CD14-positive monocyte (primary cell): Measurements from ENCODE around the gene PTPRN2. TPM values are rescaled to one million over a fixed set of nuclear protein-coding genes. Genes with fewer than 3 reads are reported as not detected.

ENCODE experiments used
- DNase-seq, 3 donors: peaks; one replicate each; pipeline ENCODE4 v3.0.0-alpha.2; 2011 to 2022
- H2AFZ ChIP-seq: 2 replicates; pipeline ENCODE4 v1.6.0; 2012; ENCODE audit warnings: mild to moderate bottlenecking, low read depth, low read length, inconsistent platforms; ENCODE audit not compliant: insufficient read depth, poor library complexity, severe bottlenecking
- H3K27ac ChIP-seq, 2 donors: 1 replicate in 1 of 2; 2 replicates in 1 of 2; pipeline ENCODE4 v1.5.1; 2012 to 2013; ENCODE audit warnings: low read length in 2 of 2, control low read depth in 1 of 2, inconsistent platforms in 1 of 2, low read depth in 1 of 2, mild to moderate bottlenecking in 1 of 2
- H3K27me3 ChIP-seq, 2 donors: one replicate each; pipeline versions ENCODE4 v1.6.0 to v1.6.1; 2011 to 2013; ENCODE audit warnings: low read length in 2 of 2; ENCODE audit not compliant: control insufficient read depth in 2 of 2, insufficient read depth in 2 of 2
- H3K36me3 ChIP-seq, 2 donors: replicated peaks in 1 of 2; 1 replicate in 1 of 2; 2 replicates in 1 of 2; pipeline versions ENCODE4 v1.5.1 to v1.6.1; 2012 to 2013; ENCODE audit warnings: low read length in 2 of 2, control low read depth in 1 of 2, inconsistent platforms in 1 of 2, mild to moderate bottlenecking in 1 of 2; ENCODE audit not compliant: insufficient read depth in 2 of 2, control insufficient read depth in 1 of 2
- H3K4me1 ChIP-seq, 2 donors: 1 replicate in 1 of 2; 2 replicates in 1 of 2; pipeline versions ENCODE4 v1.5.1 to v1.6.1; 2012 to 2013; ENCODE audit warnings: low read length in 2 of 2, control low read depth in 1 of 2, inconsistent platforms in 1 of 2, mild to moderate bottlenecking in 1 of 2, moderate library complexity in 1 of 2; ENCODE audit not compliant: insufficient read depth in 2 of 2, control insufficient read depth in 1 of 2
- H3K4me2 ChIP-seq: replicated peaks from 2 replicates; pipeline ENCODE3; 2012; ENCODE audit warnings: low read length, moderate library complexity, mild to moderate bottlenecking; ENCODE audit not compliant: poor library complexity, severe bottlenecking; ENCODE audit errors: extremely low read depth
- H3K4me3 ChIP-seq, 3 experiments: fragments of 200-600 bp in 1 of 3; sonication (generic) in 1 of 3; replicated peaks in 1 of 3; 1 replicate in 2 of 3; 2 replicates in 1 of 3; pipeline ENCODE4 v1.5.1; 2011 to 2013; ENCODE audit warnings: low read length in 3 of 3, mild to moderate bottlenecking in 3 of 3, control low read depth in 2 of 3, low read depth in 2 of 3, inconsistent platforms in 1 of 3, moderate library complexity in 1 of 3
- H3K79me2 ChIP-seq: 2 replicates; pipeline ENCODE4 v1.6.0; 2012; ENCODE audit warnings: mild to moderate bottlenecking, control low read depth, inconsistent platforms, low read length, moderate library complexity; ENCODE audit not compliant: insufficient read depth
- H3K9ac ChIP-seq: 2 replicates; pipeline ENCODE4 v1.6.0; 2017; ENCODE audit warnings: low read length, mild to moderate bottlenecking; ENCODE audit not compliant: insufficient read depth, poor library complexity, severe bottlenecking
- H3K9me3 ChIP-seq, 2 donors: replicated peaks in 1 of 2; 1 replicate in 1 of 2; 2 replicates in 1 of 2; pipeline versions ENCODE4 v1.5.1 to v1.6.1; 2012 to 2013; ENCODE audit warnings: low read length in 2 of 2, control low read depth in 1 of 2; ENCODE audit not compliant: control insufficient read depth in 1 of 2, insufficient read depth in 1 of 2
- H4K20me1 ChIP-seq: 2 replicates; pipeline ENCODE4 v1.6.0; 2012; ENCODE audit warnings: mild to moderate bottlenecking, low read length, control low read depth, moderate library complexity; ENCODE audit not compliant: insufficient read depth
- H3K27ac Mint-ChIP-seq, 7 donors: one replicate each; pipeline ENCODE4 v1.8.0; 2020; ENCODE audit warnings: mild to moderate bottlenecking in 7 of 7, mixed read lengths in 7 of 7, moderate library complexity in 6 of 7, inconsistent platforms in 2 of 7
- H3K27me3 Mint-ChIP-seq, 3 donors: one replicate each; pipeline ENCODE4 v1.8.0; 2021 to 2022; ENCODE audit warnings: low read depth in 3 of 3, mild to moderate bottlenecking in 3 of 3, mixed read lengths in 3 of 3, moderate library complexity in 3 of 3, inconsistent platforms in 1 of 3
- H3K36me3 Mint-ChIP-seq, 2 donors: one replicate each; pipeline ENCODE4 v1.8.0; 2020; ENCODE audit warnings: mixed read lengths in 2 of 2, inconsistent platforms in 1 of 2, mild to moderate bottlenecking in 1 of 2
- H3K4me1 Mint-ChIP-seq: one replicate; pipeline ENCODE4 v1.8.0; 2020; ENCODE audit warnings: mild to moderate bottlenecking, mixed read lengths
- H3K4me3 Mint-ChIP-seq, 2 donors: one replicate each; pipeline ENCODE4 v1.8.0; 2020; ENCODE audit warnings: mild to moderate bottlenecking in 2 of 2, mixed read lengths in 2 of 2, moderate library complexity in 1 of 2
- H3K9me3 Mint-ChIP-seq, 7 donors: one replicate each; pipeline ENCODE4 v1.8.0; 2020 to 2022; ENCODE audit warnings: mixed read lengths in 7 of 7, mild to moderate bottlenecking in 6 of 7, moderate library complexity in 6 of 7, inconsistent platforms in 2 of 7
- WGBS: methylation state at CpG from one replicate; pipeline ENCODE4 v1.1.5; 2013; ENCODE audit warnings: missing lambda C conversion rate; ENCODE audit not compliant: insufficient coverage; 5-methylcytosine and 5-hydroxymethylcytosine counted together
- intact Hi-C, 2 donors: fragments of 100-400 bp; cut with micrococcal nuclease; formaldehyde crosslinking; loops; one replicate each; pipeline versions ENCODE4 v1.15.0 to v1.15.1; 2023
- polyA plus RNA-seq, 3 donors: library from polyadenylated mRNA; depleted of rRNA in 1 of 3; unstranded in 2 of 3; stranded (reverse) in 1 of 3; fragments of 300-500 nt in 2 of 3; fragments of >200 nt in 1 of 3; fragmentation: Illumina TruSeq in 2 of 3; gene quantifications; 1 replicate in 2 of 3; 2 replicates in 1 of 3; pipeline ENCODE4 v1.2.3, GENCODE V29; 2012 to 2021
- TF ChIP-seq, protein P1 (sequence below): fragments of 200-600 bp; IDR thresholded peaks from one replicate; pipeline ENCODE4 v1.8.0; 2022; ENCODE audit warnings: antibody characterized with exemption, mild to moderate bottlenecking

PTPRN2 gene
- polyA plus RNA-seq, 3 donors, result 0.25 to 1.4 (median 0.97) TPM

DNA sequence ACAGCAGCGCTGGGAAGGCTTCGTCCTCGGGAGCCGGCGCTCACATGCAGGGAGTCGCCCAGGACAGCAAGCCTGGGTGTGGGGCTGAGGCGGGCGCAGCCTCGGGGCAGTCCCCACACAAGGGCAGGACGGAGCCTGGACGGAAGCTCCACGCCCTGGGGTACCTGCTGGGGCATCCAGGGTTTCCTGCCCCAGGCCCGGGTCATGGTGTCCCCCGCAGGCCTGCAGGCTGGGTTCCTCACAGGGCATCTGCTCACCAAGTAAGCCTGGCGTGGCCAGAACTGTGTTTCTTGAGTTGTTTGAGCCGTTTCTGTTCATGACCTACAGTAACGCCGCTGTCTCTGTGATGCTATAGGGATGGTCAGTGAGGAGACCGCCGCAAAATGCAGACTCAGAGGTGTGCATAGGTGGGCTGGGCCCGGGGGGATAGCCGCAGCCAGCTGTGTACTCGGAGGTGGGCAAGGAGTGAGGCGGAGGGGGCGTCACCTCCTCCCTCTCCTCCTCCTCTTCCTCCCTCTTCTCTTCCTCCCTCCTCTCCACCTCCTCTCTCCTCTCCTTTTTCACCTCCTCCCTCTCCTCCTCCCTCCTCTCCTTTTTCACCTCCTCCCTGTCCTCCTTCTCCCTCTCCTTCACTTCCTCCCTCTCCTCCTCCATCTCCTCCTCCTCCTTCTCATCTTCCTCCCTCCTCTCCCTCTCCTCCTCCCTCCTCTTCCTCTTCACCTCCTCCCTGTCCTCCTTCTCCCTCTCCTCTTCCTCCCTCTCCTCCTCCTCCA, 811.9 kb downstream of the PTPRN2 start:
- Histone ChIP-seq H3K4me2 (no peak overlapping the region), H3K79me2 (no peaks in the 10 kb centered on the region), H3K9ac (no peak overlapping the region), H3K27me3 (no peaks in the 10 kb centered on the region), H4K20me1 (no peaks in the 10 kb centered on the region), H3K9me3 (peaks cover 9 to 10% of the 10 kb centered on the region in 2 donors), H3K27ac (no peak overlapping the region), H3K36me3 (no peaks in the 10 kb centered on the region), H3K4me3 (no peak overlapping the region), H2AFZ (no peak overlapping the region), H3K4me1 (no peaks in the 10 kb centered on the region)
- no peaks in the 10 kb centered on the region for H3K36me3 Mint-ChIP-seq
- WGBS, result 84% methylated on average over 20 of the region's 25 CpGs
- H3K27ac Mint-ChIP-seq, result no peak overlapping the region
- intact Hi-C loops, result no loop called here
- peaks cover 7 to 14% (median 11%) of the 10 kb centered on the region in 7 donors for H3K9me3 Mint-ChIP-seq
- no peaks in the 10 kb centered on the region for H3K4me1 Mint-ChIP-seq
- TF ChIP-seq, protein P1, sequence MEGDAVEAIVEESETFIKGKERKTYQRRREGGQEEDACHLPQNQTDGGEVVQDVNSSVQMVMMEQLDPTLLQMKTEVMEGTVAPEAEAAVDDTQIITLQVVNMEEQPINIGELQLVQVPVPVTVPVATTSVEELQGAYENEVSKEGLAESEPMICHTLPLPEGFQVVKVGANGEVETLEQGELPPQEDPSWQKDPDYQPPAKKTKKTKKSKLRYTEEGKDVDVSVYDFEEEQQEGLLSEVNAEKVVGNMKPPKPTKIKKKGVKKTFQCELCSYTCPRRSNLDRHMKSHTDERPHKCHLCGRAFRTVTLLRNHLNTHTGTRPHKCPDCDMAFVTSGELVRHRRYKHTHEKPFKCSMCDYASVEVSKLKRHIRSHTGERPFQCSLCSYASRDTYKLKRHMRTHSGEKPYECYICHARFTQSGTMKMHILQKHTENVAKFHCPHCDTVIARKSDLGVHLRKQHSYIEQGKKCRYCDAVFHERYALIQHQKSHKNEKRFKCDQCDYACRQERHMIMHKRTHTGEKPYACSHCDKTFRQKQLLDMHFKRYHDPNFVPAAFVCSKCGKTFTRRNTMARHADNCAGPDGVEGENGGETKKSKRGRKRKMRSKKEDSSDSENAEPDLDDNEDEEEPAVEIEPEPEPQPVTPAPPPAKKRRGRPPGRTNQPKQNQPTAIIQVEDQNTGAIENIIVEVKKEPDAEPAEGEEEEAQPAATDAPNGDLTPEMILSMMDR, result no peak
- DNase-seq, result no peak
- H3K27me3 Mint-ChIP-seq, result peaks cover 7 to 17% (median 9%) of the 10 kb centered on the region in 3 donors
- no peak overlapping the region for H3K4me3 Mint-ChIP-seq

DNA sequence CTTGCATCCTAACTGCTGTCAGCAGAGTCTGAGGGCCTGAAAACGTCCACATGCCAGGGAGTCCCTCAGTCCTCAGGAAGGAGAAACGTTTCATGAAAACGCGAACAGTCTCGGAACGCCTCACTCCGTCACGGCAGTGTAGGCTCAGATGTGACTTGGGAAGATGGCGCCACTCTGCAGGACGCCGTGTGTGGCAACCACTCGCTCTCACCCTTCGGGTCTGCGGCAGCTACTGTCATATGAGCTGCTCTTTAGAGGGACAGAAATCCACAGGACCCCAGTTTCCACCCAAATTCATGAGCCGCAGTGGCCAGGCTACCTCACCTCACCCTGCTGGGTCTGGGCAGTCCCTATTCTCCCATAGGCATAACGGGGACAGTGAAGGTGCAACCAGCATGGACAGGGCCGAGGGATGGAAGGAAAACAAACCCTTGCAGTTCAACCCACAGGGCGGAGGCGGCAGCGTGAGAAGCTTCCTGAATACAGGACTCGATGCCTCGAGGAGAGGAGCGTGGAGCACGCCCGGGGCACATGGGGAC, 812.5 kb downstream of the PTPRN2 start:
- H3K27ac ChIP-seq, result no peak overlapping the region
- H4K20me1 ChIP-seq, result no peaks in the 10 kb centered on the region
- WGBS, result 84% methylated on average over 23 of the region's 25 CpGs
- H2AFZ ChIP-seq, result no peak overlapping the region
- H3K4me1 Mint-ChIP-seq, result no peaks in the 10 kb centered on the region
- H3K79me2 ChIP-seq, result no peaks in the 10 kb centered on the region
- TF ChIP-seq, protein P1, result no peak
- H3K9ac ChIP-seq, result no peak overlapping the region
- no peak overlapping the region for H3K27ac Mint-ChIP-seq
- H3K27me3 ChIP-seq, result no peaks in the 10 kb centered on the region
- H3K4me2 ChIP-seq, result no peak overlapping the region
- no peaks in the 10 kb centered on the region for H3K36me3 ChIP-seq
- intact Hi-C loops, result no loop called here
- no peak for DNase-seq
- peaks cover 7 to 17% (median 9%) of the 10 kb centered on the region in 3 donors for H3K27me3 Mint-ChIP-seq
- no peaks in the 10 kb centered on the region for H3K36me3 Mint-ChIP-seq
- H3K4me1 ChIP-seq, result no peaks in the 10 kb centered on the region
- no peak overlapping the region for H3K4me3 Mint-ChIP-seq
- H3K4me3 ChIP-seq, result no peak overlapping the region
- peaks cover 14% of the 10 kb centered on the region in 2 donors for H3K9me3 ChIP-seq
- peaks cover 7 to 17% (median 12%) of the 10 kb centered on the region in 7 donors for H3K9me3 Mint-ChIP-seq
